Suprapubic skin (tissue), 4 donors: ENCODE measurements around the gene DRG2. TPM values are rescaled to one million over a fixed set of nuclear protein-coding genes. Genes with fewer than 3 reads are reported as not detected.

Experiments used
- DNase-seq, 2 donors: peaks; one replicate each; pipeline ENCODE4 v3.0.0-alpha.2; 2019; ENCODE audit warnings: low spot score in 2 of 2
- H3K27ac ChIP-seq: fragments of 200-600 bp; sonication (generic); one replicate; pipeline ENCODE4 v1.5.1; 2019
- H3K27me3 ChIP-seq: fragments of 200-600 bp; sonication (generic); one replicate; pipeline ENCODE4 v1.5.1; 2019
- H3K36me3 ChIP-seq: fragments of 200-600 bp; sonication (generic); one replicate; pipeline ENCODE4 v1.5.1; 2019
- H3K4me1 ChIP-seq: fragments of 200-600 bp; sonication (generic); one replicate; pipeline ENCODE4 v1.5.1; 2019
- H3K4me3 ChIP-seq: fragments of 200-600 bp; sonication (generic); one replicate; pipeline ENCODE4 v1.5.1; 2019; ENCODE audit warnings: mild to moderate bottlenecking
- H3K9me3 ChIP-seq: fragments of 200-600 bp; sonication (generic); one replicate; pipeline ENCODE4 v1.5.1; 2019
- EP300 ChIP-seq: sonication (generic); formaldehyde crosslinking; IDR thresholded peaks from one replicate; pipeline ENCODE4 v1.6.1; 2017; ENCODE audit warnings: antibody characterized with exemption
- POLR2A ChIP-seq, 2 donors: fragments of 450-650 bp; IDR thresholded peaks; one replicate each; pipeline ENCODE4 v1.6.1; 2017; ENCODE audit warnings: antibody characterized with exemption in 2 of 2, mild to moderate bottlenecking in 2 of 2, moderate library complexity in 2 of 2
- POLR2AphosphoS5 ChIP-seq, 3 donors: sonication (generic); formaldehyde crosslinking; IDR thresholded peaks; one replicate each; pipeline ENCODE4 v1.6.1; 2017; ENCODE audit warnings: antibody characterized with exemption in 3 of 3
- WGBS: methylation state at CpG from one replicate; pipeline ENCODE4 v1.1.5; 2018; 5-methylcytosine and 5-hydroxymethylcytosine counted together
- total RNA-seq, 4 donors: library from RNA; depleted of rRNA; stranded (reverse); fragments of >200 nt; gene quantifications; one replicate each; pipeline ENCODE4 v1.1.0, GENCODE V29; 2016
- TF ChIP-seq, protein P1 (sequence below), 2 donors: fragments of 200-600 bp in 1 of 2; fragments of 450-650 bp in 1 of 2; sonication (generic) in 1 of 2; IDR thresholded peaks; one replicate each; pipeline ENCODE4 v1.5.1; 2016 to 2019; ENCODE audit warnings: antibody characterized with exemption in 2 of 2, mild to moderate bottlenecking in 1 of 2, moderate library complexity in 1 of 2

Gene DRG2
- total RNA-seq, 4 donors from 2014 or later = 34.6 to 44.0 (median 37.9) TPM

DNA sequence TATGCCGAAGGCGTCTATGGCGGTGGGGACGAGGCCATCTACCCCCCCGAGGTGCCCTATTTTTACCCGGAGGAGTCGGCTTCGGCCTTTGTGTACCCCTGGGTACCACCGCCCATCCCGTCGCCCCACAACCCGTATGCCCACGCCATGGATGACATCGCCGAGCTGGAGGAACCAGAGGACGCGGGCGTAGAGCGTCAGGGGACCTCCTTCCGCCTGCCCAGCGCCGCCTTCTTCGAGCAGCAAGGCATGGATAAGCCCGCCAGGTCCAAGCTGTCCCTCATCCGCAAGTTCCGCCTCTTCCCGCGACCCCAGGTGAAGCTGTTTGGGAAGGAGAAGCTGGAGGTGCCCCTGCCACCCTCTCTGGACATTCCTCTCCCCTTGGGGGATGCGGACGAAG, 32.2 kb downstream of the DRG2 start:
- H3K4me1 ChIP-seq = no peaks in the 10 kb centered on the region
- no peaks in the 10 kb centered on the region for H3K27me3 ChIP-seq
- WGBS = 96% methylated on average over 23 of the region's 30 CpGs
- no peak for DNase-seq
- TF ChIP-seq EP300 (no peak), POLR2AphosphoS5 (IDR thresholded peaks at IDR 0.05) (no peak), POLR2A (IDR thresholded peaks at IDR 0.05) (no peak)
- TF ChIP-seq, protein P1, sequence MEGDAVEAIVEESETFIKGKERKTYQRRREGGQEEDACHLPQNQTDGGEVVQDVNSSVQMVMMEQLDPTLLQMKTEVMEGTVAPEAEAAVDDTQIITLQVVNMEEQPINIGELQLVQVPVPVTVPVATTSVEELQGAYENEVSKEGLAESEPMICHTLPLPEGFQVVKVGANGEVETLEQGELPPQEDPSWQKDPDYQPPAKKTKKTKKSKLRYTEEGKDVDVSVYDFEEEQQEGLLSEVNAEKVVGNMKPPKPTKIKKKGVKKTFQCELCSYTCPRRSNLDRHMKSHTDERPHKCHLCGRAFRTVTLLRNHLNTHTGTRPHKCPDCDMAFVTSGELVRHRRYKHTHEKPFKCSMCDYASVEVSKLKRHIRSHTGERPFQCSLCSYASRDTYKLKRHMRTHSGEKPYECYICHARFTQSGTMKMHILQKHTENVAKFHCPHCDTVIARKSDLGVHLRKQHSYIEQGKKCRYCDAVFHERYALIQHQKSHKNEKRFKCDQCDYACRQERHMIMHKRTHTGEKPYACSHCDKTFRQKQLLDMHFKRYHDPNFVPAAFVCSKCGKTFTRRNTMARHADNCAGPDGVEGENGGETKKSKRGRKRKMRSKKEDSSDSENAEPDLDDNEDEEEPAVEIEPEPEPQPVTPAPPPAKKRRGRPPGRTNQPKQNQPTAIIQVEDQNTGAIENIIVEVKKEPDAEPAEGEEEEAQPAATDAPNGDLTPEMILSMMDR (IDR thresholded peaks at IDR 0.05) = no peak
- no peak overlapping the region for H3K27ac ChIP-seq
- H3K9me3 ChIP-seq = no peaks in the 10 kb centered on the region
- no peaks in the 10 kb centered on the region for H3K36me3 ChIP-seq
- H3K4me3 ChIP-seq = no peak overlapping the region

DNA sequence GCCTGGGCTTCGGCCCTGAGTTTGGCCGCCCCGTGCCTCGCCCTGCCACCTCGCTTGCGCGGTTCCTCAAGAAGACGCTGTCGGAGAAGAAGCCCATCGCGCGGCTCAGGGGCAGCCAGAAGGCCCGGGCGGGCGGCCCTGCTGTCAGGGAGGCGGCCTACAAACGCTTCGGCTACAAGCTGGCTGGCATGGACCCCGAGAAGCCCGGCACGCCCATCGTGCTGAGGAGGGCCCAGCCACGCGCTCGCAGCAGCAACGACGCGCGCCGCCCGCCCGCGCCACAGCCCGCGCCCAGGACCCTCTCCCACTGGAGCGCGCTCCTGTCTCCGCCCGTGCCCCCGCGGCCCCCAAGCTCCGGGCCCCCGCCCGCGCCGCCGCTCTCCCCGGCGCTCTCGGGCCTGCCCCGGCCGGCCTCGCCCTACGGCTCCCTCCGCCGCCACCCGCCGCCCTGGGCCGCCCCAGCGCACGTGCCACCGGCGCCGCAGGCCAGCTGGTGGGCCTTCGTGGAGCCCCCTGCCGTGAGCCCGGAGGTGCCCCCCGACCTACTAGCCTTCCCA, 32.8 kb downstream of the DRG2 start:
- TF ChIP-seq POLR2AphosphoS5 (IDR thresholded peaks at IDR 0.05) (no peak), POLR2A (IDR thresholded peaks at IDR 0.05) (no peak), EP300 (no peak)
- TF ChIP-seq, protein P1 (IDR thresholded peaks at IDR 0.05) = no peak

DNA sequence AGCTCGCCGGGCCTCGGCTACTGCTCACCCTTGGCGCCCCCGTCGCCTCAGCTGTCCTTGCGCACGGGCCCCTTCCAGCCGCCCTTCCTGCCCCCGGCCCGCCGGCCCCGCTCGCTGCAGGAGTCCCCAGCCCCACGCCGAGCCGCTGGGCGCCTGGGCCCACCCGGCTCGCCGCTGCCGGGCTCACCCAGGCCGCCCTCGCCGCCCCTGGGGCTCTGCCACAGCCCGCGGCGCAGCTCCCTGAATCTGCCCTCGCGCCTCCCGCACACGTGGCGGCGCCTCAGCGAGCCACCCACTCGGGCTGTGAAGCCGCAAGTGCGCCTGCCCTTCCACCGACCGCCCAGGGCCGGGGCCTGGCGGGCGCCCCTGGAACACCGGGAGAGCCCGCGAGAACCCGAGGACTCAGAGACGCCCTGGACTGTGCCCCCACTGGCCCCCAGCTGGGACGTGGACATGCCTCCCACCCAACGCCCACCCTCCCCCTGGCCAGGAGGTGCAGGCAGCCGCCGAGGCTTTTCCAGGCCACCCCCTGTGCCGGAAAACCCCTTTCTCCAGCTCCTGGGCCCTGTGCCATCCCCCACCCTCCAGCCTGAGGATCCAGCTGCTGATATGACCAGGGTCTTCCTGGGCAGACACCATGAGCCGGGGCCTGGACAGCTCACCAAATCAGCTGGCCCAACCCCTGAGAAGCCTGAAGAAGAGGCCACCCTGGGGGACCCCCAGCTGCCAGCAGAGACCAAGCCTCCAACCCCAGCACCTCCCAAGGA, 33.6 kb downstream of the DRG2 start:
- Histone ChIP-seq H3K4me1 (no peaks in the 10 kb centered on the region), H3K36me3 (no peaks in the 10 kb centered on the region), H3K27ac (no peak overlapping the region), H3K27me3 (no peaks in the 10 kb centered on the region), H3K4me3 (no peak overlapping the region), H3K9me3 (no peaks in the 10 kb centered on the region)
- WGBS = 95% methylated on average over 30 of the region's 54 CpGs
- TF ChIP-seq EP300 (no peak), POLR2A (IDR thresholded peaks at IDR 0.05) (no peak), POLR2AphosphoS5 (IDR thresholded peaks at IDR 0.05) (no peak)
- TF ChIP-seq, protein P1 (IDR thresholded peaks at IDR 0.05) = no peak
- no peak for DNase-seq

More for the DNA sequence above, 32.8 kb downstream of the DRG2 start:
- Histone ChIP-seq H3K4me1 (no peaks in the 10 kb centered on the region), H3K27ac (no peak overlapping the region), H3K4me3 (no peak overlapping the region), H3K36me3 (no peaks in the 10 kb centered on the region), H3K9me3 (no peaks in the 10 kb centered on the region), H3K27me3 (no peaks in the 10 kb centered on the region)
- WGBS = 86% methylated on average over 25 of the region's 68 CpGs
- DNase-seq = no peak

DNA sequence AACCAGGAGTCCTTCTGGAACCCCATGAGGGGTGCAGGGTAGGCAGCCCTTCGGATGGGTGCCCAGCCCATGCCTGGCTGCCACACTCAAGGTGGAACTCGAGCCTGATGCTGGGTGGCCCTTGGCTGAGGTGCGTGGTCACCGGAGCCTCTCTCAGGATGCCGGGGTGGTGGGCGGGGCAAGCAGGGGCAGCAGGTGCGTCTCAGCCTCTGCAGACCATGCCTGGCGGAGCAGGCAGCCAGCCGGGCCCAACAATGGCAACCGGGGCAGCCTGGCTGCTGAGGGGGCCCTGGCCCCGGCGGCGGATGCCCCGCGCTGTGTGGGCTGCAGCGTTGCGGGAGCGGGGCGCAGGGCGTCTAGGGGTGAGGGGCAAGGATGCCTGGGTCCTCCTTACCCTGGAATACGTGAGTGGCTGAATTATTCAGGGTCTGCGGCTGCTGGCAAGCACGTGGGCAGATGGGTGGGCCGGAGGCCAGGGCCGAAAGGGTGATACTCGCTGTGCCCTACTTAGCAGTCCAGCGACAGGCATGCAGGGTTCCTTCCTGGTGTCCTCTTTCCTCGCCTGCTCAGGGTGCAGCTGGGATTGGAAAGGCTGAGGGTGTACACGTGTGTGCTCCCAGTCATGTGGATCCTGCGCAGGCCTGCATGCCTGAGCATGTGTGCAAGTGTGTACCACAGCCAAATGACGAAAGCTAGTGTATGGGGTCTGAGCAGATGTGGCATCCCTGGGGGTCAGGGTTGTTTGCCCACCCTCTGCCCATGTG, 35.4 kb downstream of the DRG2 start:
- 88% methylated on average over 11 of the region's 31 CpGs for WGBS
- Histone ChIP-seq H3K27me3 (no peaks in the 10 kb centered on the region), H3K27ac (no peak overlapping the region), H3K4me1 (no peaks in the 10 kb centered on the region), H3K36me3 (no peaks in the 10 kb centered on the region), H3K4me3 (no peak overlapping the region), H3K9me3 (no peaks in the 10 kb centered on the region)
- TF ChIP-seq EP300 (no peak), POLR2A (IDR thresholded peaks at IDR 0.05) (no peak), POLR2AphosphoS5 (IDR thresholded peaks at IDR 0.05) (no peak)
- TF ChIP-seq, protein P1 (IDR thresholded peaks at IDR 0.05) = no peak
- DNase-seq = no peak
